ENCODE results near the gene LRRTM4.

GRCh38 chr2:77522888-77523287 is 712 bp upstream of the LRRTM4 start:
- TF ChIP-seq CTCF (IDR thresholded peaks at IDR 0.05), result no peak
- no peak for TF ChIP-seq POLR2A (IDR thresholded peaks at IDR 0.05)
